H1 (cell line): ENCODE measurements around the gene GALNT18. TPM values are rescaled to one million over a fixed set of nuclear protein-coding genes. Genes with fewer than 3 reads are reported as not detected.

Source experiments
- BACH1 ChIP-seq: IDR thresholded peaks from 2 replicates; pipeline ENCODE4 v1.6.1; 2012; ENCODE audit warnings: low read length, improper control_type of control experiment
- GTF2F1 ChIP-seq: IDR thresholded peaks from 2 replicates; pipeline ENCODE4 v1.6.1; 2012; ENCODE audit warnings: low read depth, low read length, improper control_type of control experiment, borderline replicate concordance
- MAFK ChIP-seq: IDR thresholded peaks from 2 replicates; pipeline ENCODE4 v1.6.1; 2012; ENCODE audit warnings: low read depth, mild to moderate bottlenecking, improper control_type of control experiment, low read length
- RXRA ChIP-seq: IDR thresholded peaks from 2 replicates; pipeline ENCODE4 v1.6.1; 2011; ENCODE audit warnings: low read depth, mild to moderate bottlenecking, low read length, moderate library complexity; ENCODE audit not compliant: insufficient read depth
- TBP ChIP-seq: IDR thresholded peaks from 2 replicates; pipeline ENCODE4 v1.6.1; 2011; ENCODE audit warnings: low read depth, low read length, improper control_type of control experiment
- TCF12 ChIP-seq: IDR thresholded peaks from 2 replicates; pipeline ENCODE4 v1.6.1; 2011; ENCODE audit warnings: low read depth, mild to moderate bottlenecking, low read length
- polyA plus RNA-seq, 7 experiments: library from polyadenylated mRNA; depleted of rRNA in 3 of 7; stranded (reverse) in 5 of 7; unstranded in 2 of 7; fragments of >200 nt in 5 of 7; fragments of 200-250 nt in 2 of 7; gene quantifications; 1 replicate in 5 of 7; 2 replicates in 1 of 7; 4 replicates in 1 of 7; pipeline versions ENCODE4 v1.2.1 to v1.2.3, GENCODE V29; 2011 to 2013; ENCODE audit warnings: missing spikeins in 2 of 7, mixed read lengths in 2 of 7
- total RNA-seq: library from RNA; stranded (reverse); fragmentation: NEBNext Ultra II Directional; extraction: Animal tissue kit (Norgen Biotek cat#: 25700); gene quantifications from 2 replicates; pipeline ENCODE4 v1.2.1, GENCODE V29; 2021
- TF ChIP-seq, protein P1 (sequence below): IDR thresholded peaks from 2 replicates; pipeline ENCODE4 v1.6.1; 2012; ENCODE audit warnings: low read length, inconsistent platforms

The GALNT18 gene
- total and polyA plus RNA-seq, 2 of the 8 experiments (the other 6 are each of a cell fraction or from before 2014, with no cell fraction given): 6.0 to 9.4 TPM

DNA sequence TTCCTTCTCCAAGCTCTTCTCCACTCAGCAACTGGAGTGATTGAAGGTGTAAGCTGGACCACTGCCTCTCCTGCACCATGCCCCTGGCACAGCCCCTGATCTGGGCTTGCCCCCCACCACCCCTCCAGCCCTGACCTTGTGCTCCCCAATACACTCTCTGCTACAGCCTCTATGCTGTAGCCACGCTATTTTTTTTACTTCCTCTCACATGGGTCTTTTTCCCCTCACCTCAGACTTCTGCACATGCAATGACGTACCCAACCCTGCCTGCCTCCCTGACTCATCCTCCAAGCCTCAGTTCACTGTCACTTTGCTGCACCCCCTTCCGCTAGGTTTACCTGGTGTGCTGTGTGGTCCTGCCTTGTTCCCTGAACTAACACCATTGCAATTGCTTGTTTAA, 277.8 kb downstream of the GALNT18 start (continued):
- TF ChIP-seq, protein P1, sequence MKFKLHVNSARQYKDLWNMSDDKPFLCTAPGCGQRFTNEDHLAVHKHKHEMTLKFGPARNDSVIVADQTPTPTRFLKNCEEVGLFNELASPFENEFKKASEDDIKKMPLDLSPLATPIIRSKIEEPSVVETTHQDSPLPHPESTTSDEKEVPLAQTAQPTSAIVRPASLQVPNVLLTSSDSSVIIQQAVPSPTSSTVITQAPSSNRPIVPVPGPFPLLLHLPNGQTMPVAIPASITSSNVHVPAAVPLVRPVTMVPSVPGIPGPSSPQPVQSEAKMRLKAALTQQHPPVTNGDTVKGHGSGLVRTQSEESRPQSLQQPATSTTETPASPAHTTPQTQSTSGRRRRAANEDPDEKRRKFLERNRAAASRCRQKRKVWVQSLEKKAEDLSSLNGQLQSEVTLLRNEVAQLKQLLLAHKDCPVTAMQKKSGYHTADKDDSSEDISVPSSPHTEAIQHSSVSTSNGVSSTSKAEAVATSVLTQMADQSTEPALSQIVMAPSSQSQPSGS: no peak
- no peak for TF ChIP-seq GTF2F1
- TF ChIP-seq MAFK: no peak
- TF ChIP-seq TBP: no peak
- TF ChIP-seq TCF12: no peak
- TF ChIP-seq RXRA: no peak
- no peak for TF ChIP-seq BACH1
